Gastrocnemius medialis (tissue), 4 donors: Measurements from ENCODE around the gene COLEC12.

Source experiments
- CTCF ChIP-seq, 5 experiments: fragments of 450-650 bp in 3 of 5; fragments of 200-600 bp in 2 of 5; sonication (generic) in 2 of 5; IDR thresholded peaks in 4 of 5; conservative IDR thresholded peaks in 1 of 5; 1 replicate in 4 of 5; 2 replicates in 1 of 5; pipeline ENCODE4 v1.5.1; 2016 to 2019; ENCODE audit warnings: antibody characterized with exemption in 5 of 5, mild to moderate bottlenecking in 3 of 5, moderate library complexity in 3 of 5
- POLR2A ChIP-seq, 2 donors: fragments of 450-650 bp; IDR thresholded peaks; one replicate each; pipeline ENCODE4 v1.6.1; 2017; ENCODE audit warnings: antibody characterized with exemption in 2 of 2, mild to moderate bottlenecking in 2 of 2, moderate library complexity in 2 of 2

- no peak for TF ChIP-seq CTCF (IDR thresholded peaks at IDR 0.05 in 4 of 5, conservative IDR thresholded peaks at IDR 0.05 in 1 of 5)
- no peak for TF ChIP-seq POLR2A (IDR thresholded peaks at IDR 0.05)
These were observed 79.7 kb downstream of the COLEC12 start for GRCh38 chr18:420661-421246.
